ENCODE results near the gene ACSS2.

The ACSS2 gene

DNA sequence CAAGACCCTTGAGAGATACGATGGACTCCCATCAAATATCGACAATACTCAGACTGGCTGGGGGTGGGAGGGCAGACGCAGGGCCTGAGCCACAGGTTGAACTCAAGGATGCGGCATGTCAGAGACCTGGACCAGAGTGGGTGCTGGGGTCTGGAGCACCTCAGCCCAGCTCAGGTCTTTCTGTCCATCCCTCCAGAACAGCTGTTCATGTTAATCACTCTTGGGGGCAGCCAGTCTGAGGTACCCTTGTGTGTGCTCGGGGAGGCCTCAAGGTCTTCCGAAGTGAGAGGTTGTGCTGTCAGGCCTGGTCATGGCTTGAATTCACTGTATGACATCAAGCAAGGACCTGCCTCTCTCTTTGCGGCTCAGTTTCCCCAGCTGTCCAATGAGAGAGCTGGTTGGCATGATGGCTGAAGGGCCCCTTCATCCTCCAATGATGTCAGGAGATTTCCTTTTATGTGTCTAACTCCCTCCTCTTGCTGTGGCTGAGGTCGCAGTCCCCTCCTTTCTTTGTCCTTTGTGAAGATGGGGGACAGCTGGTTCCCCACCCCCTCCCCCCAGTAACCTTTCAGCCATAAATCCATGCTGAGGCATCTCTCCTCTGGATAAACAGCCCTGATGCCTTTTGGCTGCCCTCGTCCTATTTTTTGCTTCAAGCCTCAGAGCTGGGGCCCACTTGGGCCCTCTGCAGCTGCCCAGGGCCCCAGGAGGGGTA is 94.6 kb downstream of the ACSS2 start:
- no peak overlapping the region for H3K9ac ChIP-seq (ENCODE audit: insufficient read length, low read depth)

DNA sequence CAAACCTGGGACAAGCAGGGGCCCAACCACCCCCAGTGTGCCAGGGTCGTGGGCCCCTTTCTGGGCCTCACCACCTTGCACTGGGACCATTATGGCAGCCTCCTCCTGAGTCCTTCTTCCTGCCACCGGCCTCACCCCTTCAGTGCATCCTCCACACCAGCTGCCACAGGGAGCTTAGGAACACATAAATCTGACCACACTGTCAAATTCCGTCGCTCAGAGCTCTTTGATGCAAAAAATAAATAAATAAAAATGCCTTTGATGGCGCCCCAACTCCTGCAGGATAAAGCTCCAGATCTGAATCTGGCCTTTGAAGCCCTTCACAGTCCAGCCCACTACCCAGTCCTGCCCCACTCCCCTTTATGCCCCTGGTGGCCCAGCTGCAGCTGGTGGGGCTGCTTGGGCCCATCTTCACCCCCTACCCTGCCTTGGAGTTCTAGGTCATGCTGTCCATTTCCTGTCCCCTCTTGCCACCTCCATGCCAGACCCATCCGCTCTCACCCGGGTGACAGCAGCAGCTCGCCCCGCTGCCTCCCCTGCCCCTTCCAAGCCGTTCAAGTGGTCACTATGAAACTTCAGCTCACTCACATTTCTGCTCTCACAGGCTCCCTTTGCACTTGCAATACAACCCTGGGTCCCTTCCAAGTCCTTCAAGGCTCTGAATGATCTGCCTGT is 95.3 kb downstream of the ACSS2 start:
- Histone ChIP-seq H3K4me1 (ENCODE audit: insufficient read depth, insufficient read length) (peaks cover 10% of the 10 kb centered on the region), H3K4me3 (ENCODE audit: insufficient read length, low read depth) (no peak overlapping the region), H3K36me3 (ENCODE audit: insufficient read depth, insufficient read length, low read length) (no peaks in the 10 kb centered on the region), H3K27me3 (ENCODE audit: insufficient read depth, insufficient read length) (peaks cover 5% of the 10 kb centered on the region), H3K9ac (ENCODE audit: insufficient read length, low read depth) (no peak overlapping the region), H3K9me3 (ENCODE audit: insufficient read depth, low read length) (no peaks in the 10 kb centered on the region)
- no peak for DNase-seq (ENCODE audit: low read depth, low spot score)
- no peak for TF ChIP-seq ZNF274 (IDR thresholded peaks at IDR 0.05; ENCODE audit: low read depth, low read length)
- no peak for TF ChIP-seq SUZ12 (IDR thresholded peaks at IDR 0.05; ENCODE audit: extremely low read depth, insufficient read depth, insufficient read length)
- no peak for TF ChIP-seq YY1 (IDR thresholded peaks at IDR 0.05; ENCODE audit: insufficient read depth, insufficient read length)

More for the DNA sequence above, 94.6 kb downstream of the ACSS2 start:
- Histone ChIP-seq H3K4me3 (ENCODE audit: insufficient read length, low read depth) (no peak overlapping the region), H3K9me3 (ENCODE audit: insufficient read depth, low read length) (no peaks in the 10 kb centered on the region), H3K4me1 (ENCODE audit: insufficient read depth, insufficient read length) (peaks cover 10% of the 10 kb centered on the region), H3K36me3 (ENCODE audit: insufficient read depth, insufficient read length, low read length) (no peaks in the 10 kb centered on the region), H3K27me3 (ENCODE audit: insufficient read depth, insufficient read length) (peaks cover 4% of the 10 kb centered on the region)
- no peak for TF ChIP-seq SUZ12 (IDR thresholded peaks at IDR 0.05; ENCODE audit: extremely low read depth, insufficient read depth, insufficient read length)
- no peak for TF ChIP-seq YY1 (IDR thresholded peaks at IDR 0.05; ENCODE audit: insufficient read depth, insufficient read length)
- no peak for TF ChIP-seq ZNF274 (IDR thresholded peaks at IDR 0.05; ENCODE audit: low read depth, low read length)
- no peak for DNase-seq (ENCODE audit: low read depth, low spot score)

DNA sequence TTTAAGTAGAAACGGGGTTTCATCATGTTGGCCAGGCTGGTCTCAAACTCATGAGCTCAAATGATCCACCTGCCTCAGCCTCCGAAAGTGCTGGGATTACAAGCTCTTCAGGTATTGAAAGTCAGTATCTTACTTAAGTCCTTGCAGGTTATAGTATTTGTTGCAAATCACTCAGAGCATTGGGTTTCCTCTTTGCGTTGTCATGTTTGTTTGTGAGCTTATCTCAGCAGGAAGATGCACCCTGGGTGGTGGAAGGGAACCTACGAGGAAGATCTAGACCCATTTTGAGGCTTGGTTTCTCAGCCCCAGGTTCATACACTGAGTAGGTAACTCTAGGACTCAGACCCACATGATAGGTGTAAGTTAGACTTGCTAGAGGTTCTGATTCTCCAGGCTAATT is 97.8 kb downstream of the ACSS2 start:
- no peak for TF ChIP-seq YY1 (IDR thresholded peaks at IDR 0.05; ENCODE audit: insufficient read depth, insufficient read length)
- TF ChIP-seq SUZ12 (IDR thresholded peaks at IDR 0.05; ENCODE audit: extremely low read depth, insufficient read depth, insufficient read length), result no peak
- Histone ChIP-seq H3K4me3 (ENCODE audit: insufficient read length, low read depth) (no peak overlapping the region), H3K9me3 (ENCODE audit: insufficient read depth, low read length) (no peaks in the 10 kb centered on the region), H3K27me3 (ENCODE audit: insufficient read depth, insufficient read length) (peaks cover 9% of the 10 kb centered on the region), H3K4me1 (ENCODE audit: insufficient read depth, insufficient read length) (peaks cover 16% of the 10 kb centered on the region), H3K36me3 (ENCODE audit: insufficient read depth, insufficient read length, low read length) (no peaks in the 10 kb centered on the region), H3K9ac (ENCODE audit: insufficient read length, low read depth) (no peak overlapping the region)
- no peak for DNase-seq (ENCODE audit: low read depth, low spot score)

DNA sequence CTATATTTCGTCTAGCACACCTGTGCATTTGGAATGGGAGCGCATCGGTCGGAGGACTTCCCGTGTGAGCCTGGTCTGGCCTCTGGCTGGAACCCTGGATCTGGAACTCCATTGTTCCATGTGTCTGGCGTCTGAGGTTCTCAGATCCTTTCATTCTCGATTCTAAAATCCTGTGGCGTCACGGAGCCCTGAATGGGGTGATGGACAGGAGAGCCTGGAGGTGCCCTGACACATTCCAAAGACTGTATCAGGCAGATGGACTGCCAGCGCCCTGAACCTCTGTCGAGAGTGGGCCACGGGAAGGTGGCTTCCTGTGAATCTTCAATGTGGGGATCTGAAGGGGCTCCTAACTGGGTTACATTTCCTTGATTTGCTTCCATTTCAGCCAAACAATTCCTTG is 99.9 kb downstream of the ACSS2 start:
- Histone ChIP-seq H3K36me3 (ENCODE audit: insufficient read depth, insufficient read length, low read length) (no peaks in the 10 kb centered on the region), H3K4me1 (ENCODE audit: insufficient read depth, insufficient read length) (peaks cover 22% of the 10 kb centered on the region), H3K9ac (ENCODE audit: insufficient read length, low read depth) (no peak overlapping the region), H3K9me3 (ENCODE audit: insufficient read depth, low read length) (no peaks in the 10 kb centered on the region), H3K27me3 (ENCODE audit: insufficient read depth, insufficient read length) (peaks cover 11% of the 10 kb centered on the region), H3K4me3 (ENCODE audit: insufficient read length, low read depth) (no peak overlapping the region)
- TF ChIP-seq ZNF274 (IDR thresholded peaks at IDR 0.05; ENCODE audit: low read depth, low read length) (no peak), SUZ12 (IDR thresholded peaks at IDR 0.05; ENCODE audit: extremely low read depth, insufficient read depth, insufficient read length) (no peak), YY1 (IDR thresholded peaks at IDR 0.05; ENCODE audit: insufficient read depth, insufficient read length) (no peak)
- DNase-seq (ENCODE audit: low read depth, low spot score), result no peak

Data from NT2/D1 (cell line).